Measurements from ENCODE around the gene TCF12.
"Not testable (repeated sequence)": the region's sequence is repeated elsewhere in the genome, so short reads cannot be mapped to it uniquely, and the experiment has no call there.

Gene TCF12

DNA sequence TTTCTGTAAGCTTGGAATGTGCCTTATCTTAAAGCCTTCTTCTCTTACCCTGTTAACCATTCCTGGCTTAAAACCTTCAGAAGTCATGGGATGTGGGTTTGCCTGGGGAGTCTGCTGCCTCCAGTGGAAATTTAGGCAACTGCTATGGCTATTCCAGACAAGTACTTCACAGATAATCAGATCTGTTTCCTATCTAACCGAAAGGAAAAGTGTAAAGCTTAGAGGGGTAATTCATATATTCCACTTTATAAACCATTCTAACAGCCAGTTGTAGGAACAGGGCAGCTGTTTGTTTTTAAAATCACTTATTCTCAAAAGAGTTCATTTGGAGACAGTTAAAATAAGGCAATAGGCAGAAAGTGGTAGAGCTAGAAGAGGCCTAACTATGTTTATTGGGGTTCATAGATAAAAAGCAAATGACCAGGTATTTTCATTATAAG is 219.9 kb downstream of the TCF12 start:
- no peak for DNase-seq (ENCODE audit: low read depth)

DNA sequence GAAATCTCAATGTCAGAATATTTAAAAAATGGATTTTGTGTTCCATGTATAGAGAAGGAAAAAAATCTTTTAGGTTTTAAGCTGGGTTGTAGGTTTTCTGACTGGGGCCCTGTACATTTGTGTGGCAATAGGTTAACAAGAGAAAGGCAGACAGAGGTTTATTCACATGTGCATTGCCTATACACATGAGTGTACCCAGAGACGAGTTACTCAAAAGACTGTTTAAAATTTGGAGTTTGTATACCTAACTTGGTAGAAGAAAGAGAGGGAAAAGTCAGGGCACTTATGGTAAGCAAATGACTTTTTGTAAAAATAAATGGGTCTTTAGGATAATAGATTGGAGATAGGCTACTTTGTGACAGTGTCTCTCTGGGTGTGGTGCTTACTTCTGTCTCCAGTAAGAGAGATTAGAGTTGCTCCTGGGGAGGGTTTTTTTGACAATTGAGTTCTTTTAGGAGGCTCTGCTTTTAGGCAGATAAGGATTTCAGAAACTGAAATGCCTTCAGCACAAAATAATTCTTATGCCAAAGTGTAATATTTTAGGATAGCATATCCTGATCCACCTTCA is 225.2 kb downstream of the TCF12 start:
- no peak for DNase-seq (ENCODE audit: low read depth)

DNA sequence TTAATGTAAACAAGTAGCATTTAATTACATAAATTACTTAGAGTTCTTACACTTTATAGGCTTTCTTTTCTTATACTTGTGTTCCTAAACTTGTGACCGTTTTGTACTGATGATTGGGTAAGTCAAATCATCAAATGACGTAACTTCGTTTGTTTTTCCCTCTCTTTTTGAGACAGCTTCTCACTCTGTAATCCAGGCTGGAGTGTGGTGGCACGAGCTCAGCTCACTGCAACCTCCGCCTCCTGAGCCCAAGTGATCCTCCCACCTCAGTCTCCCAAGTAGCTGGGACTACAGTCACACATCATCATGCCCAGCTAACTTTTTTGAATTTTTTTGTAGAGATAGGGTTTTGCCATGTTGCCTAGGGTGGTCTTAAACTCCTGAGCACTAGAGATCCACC is 226.0 kb downstream of the TCF12 start:
- DNase-seq (ENCODE audit: low read depth) = no peak

DNA sequence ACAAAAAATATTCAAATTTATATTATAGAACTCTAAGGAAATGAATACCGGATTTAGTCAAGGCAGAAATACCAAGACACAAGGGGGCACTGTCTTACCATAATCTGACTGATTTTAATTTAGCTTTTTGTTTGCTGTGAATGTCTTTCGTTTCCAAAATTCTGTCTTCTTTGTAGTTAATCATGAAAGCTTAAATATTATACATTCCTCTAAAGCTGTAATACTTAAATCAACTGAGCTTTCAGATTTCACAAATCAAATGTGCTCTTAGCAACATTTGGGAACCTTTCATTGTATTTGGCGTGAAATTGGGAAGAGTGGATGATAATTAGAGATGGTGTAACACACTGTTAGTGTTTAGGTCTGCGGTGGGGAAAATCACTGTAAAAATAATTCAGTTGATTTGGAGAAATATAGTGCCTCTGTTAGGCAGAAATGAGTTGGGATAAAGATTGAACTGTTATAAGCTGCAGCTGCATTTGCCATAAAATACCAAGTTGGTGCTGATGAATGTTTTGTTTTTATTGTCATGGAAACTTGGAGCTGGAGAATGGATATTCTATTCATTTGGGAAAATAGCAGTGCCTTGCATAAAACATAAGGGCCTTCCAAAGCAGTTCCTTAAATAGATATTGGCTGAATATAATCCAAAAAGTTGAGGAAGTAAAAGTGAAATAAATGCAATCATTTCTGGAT is 228.2 kb downstream of the TCF12 start:
- DNase-seq (ENCODE audit: low read depth) = peak; percentile 44

DNA sequence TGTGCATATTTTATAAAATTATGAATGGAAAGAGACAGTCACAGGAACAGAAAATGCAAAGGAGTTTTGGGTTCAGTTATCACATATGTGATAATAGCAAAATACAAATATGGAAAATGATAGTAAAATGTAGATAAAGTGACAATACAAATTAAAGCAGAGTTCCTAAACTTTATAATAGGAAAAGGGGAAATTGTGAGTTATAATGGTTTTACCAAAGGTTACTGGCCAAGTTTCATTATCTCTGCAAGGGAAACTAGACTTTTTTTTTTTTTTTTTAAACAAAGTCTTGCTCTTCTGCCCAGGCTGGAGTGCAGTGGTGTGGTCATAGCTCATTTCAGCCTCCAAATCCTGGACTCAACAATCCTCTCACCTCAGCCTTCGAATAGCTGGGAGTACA is 229.2 kb downstream of the TCF12 start:
- no peak for DNase-seq (ENCODE audit: low read depth)

DNA sequence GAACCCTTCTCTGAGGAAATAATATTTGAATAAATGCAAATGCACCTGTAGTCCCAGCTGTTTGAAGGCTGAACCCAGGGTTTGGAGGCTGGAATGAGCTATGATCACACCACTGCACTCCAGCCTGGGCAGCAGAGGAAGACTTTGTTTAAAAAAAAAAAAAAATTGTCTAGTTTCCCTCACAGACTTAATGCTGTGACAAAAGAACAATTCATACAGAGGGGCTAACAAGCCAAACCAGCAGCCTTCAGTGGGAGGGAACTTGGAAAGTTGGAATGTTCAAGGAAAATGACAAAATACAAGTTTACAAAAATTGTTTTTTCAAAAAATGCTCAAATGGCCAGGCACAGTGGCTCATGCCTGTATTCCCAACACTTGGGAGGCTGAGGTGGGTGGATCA is 229.8 kb downstream of the TCF12 start:
- no peak for DNase-seq (ENCODE audit: low read depth)

DNA sequence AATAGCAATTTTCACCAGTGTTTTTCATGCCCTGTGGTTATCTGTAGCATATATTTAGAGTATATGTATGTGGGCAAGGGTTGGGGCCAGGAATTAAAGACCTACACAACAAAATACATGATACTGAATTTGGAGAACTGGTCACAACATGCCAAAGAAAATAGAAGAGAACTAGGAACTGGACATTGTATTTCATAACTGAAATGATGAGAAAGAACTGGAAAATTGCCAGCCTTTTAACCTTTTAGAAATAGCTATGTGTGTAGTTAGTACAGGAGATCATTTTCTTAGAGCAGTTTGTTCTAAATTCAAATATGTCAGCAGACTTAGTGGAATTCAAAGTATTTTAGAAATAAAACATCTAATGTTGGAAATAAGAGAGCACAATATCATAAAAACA is 230.8 kb downstream of the TCF12 start:
- DNase-seq (ENCODE audit: low read depth) = no peak

DNA sequence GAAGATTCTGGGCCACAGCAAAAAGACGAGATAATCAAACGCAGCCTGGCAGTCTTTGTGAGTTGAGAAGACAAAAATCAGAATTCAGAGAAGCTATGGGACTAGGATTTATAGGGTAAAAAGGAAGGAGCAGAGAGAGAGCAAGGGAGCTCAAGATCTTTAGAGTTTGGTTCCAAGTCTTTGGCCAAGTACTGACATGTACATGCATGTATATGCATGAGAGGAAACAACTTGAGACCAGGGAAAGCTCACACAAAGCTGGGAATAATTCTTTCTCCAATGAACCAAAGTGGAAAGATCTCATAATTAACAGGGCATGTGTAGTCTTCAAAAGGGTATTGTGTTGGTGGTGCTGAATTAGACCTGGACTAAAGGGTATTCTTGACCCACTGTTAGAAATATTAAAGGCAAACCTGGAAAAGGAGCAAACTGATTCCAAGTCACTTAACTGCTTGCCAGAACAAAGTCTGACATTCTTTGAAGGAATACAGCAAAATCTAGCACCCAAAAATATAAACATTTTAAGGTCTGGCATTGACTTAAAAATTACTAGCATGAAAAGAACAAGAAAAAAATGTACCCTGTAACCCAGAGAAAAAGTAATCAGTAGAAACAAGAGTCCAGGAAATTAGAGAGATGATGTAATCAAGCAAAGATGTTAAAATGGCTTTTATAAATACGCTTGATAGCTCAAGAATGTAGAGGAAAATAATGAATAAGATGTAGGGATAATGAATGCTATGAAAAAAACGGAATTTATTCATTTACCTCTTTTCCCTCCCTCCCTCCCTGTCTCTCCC is 231.8 kb downstream of the TCF12 start:
- no peak for DNase-seq (ENCODE audit: low read depth)

DNA sequence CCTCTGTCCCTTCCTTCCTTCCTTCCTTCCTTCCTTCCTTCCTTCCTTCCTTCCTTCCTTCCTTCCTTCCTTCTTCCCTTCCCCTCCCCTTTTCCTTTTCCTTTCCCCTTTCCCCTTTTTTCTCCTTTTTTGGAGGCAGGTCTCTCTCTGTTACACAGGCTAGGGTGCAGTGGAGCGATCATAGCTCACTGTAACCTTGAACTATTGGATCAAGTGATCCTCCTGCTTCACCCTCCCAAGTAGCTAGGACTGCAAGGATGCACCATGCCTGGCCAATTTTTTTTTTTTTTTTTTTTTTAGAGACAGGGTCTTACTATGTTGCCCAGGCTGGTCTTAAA is 232.4 kb downstream of the TCF12 start:
- not testable (repeated sequence) for DNase-seq (ENCODE audit: low read depth)

DNA sequence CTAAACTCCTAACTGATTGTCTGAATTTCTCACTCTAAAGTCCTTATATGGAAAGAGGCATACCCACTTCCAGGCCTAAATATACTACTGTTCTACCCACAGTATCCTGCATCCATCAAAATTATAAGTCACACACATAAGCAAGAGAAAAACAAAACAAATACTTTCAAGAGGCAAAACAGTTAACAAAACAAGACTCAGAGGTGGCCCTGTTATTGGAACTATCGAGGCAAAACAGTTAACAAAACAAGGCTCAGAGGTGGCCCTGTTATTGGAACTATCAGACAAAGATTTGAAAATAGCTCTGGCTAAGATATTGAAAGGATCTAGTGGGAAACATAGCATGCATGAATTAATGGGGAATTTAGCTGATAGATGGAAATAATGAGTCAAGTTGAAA is 233.7 kb downstream of the TCF12 start:
- no peak for DNase-seq (ENCODE audit: low read depth)

DNA sequence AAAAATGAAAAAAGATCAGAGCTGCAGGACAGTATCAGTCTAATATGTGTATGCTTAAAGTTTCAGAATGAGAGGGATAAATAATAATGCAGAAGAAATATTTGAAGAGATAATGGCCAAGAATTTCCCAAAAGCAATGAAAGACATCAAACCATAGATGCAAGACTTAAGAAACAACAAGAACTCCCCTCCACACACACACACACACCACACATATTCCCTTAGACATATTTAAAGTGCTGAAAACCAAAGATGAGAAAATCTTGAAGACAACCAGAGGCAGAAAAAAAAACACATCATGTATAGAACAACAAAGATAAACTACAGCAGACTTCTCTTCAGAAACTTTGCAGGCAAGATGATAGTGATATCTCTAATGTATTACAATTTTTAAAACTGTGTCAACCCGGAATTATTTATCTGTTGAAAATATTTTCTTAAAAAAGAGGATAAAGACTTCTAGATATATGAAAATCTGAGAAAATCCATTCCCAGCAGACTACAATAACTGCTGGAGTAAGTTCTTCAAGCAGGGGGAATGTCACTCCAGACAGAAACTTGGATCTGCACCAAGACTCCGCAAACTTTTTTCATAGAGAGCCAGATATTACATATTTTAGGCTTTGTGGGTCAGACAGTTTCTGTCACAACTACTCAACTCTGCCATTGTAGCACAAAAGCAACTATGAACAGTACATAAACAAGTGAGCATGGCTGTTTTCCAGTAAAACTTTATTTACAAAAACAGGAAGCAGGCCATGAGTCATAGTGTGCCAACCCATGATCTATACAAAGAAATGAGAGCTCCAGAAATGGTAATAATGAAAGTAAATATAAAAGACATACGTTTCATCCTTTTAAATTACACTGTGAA is 234.5 kb downstream of the TCF12 start:
- DNase-seq (ENCODE audit: low read depth) = no peak

DNA sequence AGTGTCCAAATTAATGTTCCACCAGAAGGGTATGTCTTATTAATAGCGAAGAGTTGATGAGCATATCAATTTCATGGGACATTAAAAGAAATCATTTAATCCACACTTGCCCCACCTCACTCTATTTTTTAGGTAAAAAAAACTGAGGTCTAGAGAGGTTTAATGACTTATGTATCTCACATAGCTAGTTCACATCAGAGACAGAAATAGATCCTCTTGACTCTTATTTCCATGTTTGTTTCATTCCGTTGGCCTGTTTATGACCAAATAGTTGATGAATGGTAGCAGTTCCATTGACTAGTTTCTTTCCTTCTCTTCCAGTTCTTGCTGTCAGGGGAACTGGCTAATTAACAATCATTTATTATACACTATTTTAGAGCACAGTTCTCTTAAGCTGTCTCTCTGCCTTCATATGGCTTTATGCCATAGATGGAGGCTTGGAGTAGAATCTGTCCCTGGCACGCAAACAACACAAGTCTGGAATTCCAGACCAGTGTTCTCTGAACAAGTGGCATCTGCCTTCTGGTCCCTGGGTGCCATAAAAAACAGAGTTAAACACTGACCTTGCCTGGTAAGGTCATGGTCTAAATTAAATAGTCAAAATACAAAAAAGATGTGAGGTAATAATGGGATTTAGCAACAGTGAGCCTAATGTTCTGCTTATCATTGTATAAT is 237.9 kb downstream of the TCF12 start:
- no peak for DNase-seq (ENCODE audit: low read depth)

DNA sequence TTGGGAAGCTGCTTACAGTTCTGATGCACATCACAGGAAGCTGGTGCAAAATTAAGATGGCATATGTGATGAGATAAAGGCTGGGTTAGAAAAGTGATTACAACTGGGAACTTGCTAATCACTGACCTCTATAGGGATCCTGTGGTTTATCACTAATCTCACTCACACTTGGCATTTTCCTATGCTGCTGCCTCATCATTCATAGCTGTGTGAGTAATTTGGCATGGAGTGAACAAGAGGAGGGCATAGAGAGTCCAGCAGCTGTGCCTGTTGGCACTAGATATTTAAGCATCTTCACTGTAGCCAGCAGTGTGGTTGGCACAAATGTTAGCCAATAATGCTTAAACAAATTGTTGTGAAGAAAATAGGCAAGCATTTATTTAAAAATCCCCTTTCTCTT is 240.1 kb downstream of the TCF12 start:
- DNase-seq (ENCODE audit: low read depth) = no peak

DNA sequence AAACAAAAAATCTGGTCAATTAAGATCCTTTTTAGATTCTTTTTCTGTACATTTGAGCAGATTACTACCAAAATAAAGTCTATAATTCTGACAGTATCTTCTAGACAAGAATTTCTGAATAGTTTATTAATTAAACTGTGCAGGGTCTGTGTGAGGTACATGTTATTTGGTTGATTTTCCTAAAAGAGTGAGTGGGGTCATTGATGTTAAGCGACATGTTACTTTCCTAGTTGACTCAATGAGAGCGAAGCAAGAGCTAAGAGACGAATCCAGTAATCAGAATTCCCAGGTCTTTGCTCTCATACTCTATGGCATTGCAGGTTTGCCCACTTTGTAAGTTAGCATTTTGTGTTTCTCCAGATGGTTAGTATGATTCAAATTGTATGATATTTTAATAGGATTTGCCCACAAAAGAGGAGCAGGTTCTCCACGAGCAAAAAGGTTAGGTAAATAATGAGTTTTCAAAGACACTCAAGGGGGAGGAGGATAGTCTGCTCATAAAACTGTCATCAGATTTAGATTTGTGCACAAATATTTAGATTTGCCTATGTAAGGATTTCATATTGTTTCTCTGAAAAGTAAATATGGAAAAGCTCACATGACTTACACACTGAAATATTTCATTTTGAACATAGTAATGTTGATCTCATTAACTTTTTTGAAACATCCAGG is 240.7 kb downstream of the TCF12 start:
- no peak for DNase-seq (ENCODE audit: low read depth)

DNA sequence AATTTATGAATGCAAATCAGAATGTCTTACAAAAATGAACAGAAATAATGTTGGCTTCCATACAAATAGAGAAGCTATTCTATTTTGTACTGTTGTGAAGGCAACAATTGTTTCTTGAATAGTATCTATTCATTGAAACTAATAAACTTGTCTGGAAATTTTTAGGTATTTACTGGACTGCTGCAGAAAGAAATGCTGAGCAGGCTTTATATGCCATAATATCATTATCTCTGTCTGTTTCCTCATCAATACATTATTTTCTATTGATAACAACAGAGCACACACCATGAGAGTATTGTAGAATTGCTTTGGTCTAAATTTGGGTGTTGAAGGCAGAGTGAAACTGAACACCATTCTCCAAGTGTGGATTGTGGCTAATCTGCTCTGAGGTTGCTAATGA is 241.3 kb downstream of the TCF12 start:
- DNase-seq (ENCODE audit: low read depth) = no peak

DNA sequence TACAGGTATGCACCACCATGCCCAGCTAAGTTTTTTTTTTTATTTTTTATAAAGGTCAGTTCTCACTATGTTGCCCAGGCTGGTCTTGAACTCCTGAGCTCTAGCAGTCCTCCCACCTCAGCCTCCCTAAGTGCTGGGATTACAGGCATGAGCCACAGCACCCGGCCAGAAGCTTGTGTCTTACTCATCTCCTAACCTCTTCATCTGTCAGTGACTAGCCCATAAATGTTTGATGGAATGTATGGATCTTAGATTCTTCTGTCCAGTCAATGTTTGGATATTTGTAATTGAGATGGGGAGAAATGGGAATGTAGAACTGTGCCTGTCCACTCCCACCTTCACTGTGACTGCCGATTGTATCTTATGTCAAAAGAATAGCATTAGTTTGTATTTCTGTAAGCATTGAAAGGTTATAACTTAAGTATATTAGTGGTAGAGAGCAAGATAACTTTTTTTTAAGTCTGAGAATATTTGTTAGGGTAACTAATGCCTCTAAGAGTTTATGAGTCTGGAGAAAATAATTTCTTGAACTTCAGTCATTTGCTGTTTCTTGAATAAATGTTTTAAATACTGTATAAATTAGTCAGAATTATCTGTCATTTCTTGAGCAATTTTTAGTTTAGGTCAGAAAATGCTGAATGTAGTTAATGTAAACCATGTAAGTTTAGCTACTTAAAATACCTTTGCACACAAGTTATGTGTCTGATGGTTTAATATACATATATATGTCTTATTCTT is 242.5 kb downstream of the TCF12 start:
- DNase-seq (ENCODE audit: low read depth) = peak; percentile 43

DNA sequence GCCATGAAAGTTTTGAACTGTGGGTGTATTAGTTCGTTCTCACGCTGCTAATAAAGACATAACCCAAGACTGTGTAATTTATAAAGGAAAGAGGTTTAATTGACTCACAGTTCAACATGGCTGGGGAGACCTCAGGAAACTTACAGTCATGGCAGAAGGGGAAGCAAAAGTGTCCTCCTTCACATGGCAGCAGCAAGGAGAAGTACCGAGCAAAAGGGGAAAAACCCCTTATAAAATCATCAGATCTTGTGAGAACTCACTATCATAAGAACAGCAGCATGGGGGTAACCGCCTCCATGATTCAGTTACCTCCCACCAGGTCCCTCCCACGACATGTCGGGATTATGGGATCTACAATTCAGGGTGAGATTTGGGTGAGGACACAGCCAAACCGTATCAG is 245.8 kb downstream of the TCF12 start:
- not testable (repeated sequence) for DNase-seq (ENCODE audit: low read depth)

DNA sequence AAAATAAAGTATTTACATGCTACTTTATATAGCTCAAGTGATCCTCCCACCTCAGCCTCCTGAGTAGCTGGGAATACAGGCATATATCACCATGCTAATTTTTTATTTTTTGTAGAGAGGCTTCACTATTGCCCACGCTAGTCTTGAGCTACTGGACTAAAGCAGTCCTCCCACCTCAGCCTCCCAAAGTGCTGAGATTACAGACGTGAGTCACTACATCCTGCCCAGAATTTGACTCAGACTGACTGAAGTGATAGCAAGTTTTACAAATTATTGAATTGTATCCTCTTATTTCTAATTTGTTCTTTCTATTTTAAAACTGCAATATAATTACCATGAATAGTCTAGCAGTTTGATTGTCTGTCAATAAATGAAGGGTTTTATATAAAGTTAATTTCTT is 247.5 kb downstream of the TCF12 start:
- no peak for DNase-seq (ENCODE audit: low read depth)

DNA sequence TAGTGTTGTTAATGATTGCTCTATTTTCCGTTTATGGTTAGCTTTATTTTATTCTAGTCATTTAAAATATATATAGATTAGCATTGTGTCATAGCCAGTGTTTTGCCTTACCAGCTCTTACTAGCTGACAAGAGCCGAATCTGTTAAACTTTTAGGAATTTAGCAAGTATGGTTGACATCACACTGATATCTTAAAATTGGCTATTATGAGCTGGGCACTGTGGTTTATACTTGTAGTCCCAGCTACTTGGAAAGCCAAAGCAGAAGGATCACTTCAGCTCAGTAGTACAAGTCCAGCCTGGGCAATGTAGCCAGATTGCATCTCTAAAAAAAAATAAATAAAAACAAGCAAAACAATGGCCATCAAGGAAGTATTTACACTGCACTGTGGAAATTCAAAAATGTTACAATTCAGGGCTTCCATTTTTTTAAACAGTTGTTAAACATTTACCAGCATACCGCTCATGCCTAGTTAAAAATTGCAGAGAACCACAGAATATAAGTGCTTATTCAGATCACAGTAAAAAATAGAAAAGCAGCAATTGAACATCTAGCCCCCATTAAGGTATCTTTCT is 249.5 kb downstream of the TCF12 start:
- DNase-seq (ENCODE audit: low read depth) = no peak

DNA sequence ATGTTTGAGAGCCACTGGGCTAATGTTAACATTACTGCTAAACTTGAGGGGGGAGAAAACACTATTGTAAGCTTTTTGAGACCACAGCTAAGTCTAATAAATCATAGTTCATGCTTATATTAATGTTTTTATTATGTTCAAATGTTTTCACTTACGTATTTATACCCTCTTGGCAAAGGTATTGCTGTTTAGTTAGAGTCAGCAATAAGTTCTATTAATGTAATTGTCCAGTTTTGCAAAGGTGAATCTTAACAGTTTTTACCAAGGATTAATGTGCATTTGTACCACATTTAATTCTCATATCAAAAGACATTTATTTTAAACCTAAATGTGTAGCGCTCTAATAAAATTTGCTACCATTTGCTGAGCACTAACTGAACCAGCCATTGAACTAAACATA is 251.2 kb downstream of the TCF12 start:
- DNase-seq (ENCODE audit: low read depth) = no peak

All from GM04503 (cell line).